Inflammatory macrophage (primary cell): ENCODE results near the gene NXPH2.

ENCODE experiments used
- DNase-seq, 2 donors: peaks; one replicate each; pipeline ENCODE4 v3.0.0-alpha.2; 2020 to 2022

Gene NXPH2

GRCh38 chr2:138633049-138633448 is 147.1 kb downstream of the NXPH2 start:
- DNase-seq = no peak

GRCh38 chr2:138632066-138632620 is 148.0 kb downstream of the NXPH2 start:
- no peak for DNase-seq

- DNase-seq = no peak
Measured at GRCh38 chr2:138630164-138630563, 150.0 kb downstream of the NXPH2 start.

GRCh38 chr2:138626148-138626547 is 154.0 kb downstream of the NXPH2 start:
- peak; percentile 9 to 13 for DNase-seq

- no peak for DNase-seq
Measured at GRCh38 chr2:138622613-138623012, 157.6 kb downstream of the NXPH2 start.

GRCh38 chr2:138621139-138621538 is 159.1 kb downstream of the NXPH2 start:
- DNase-seq = no peak

- DNase-seq = no peak
Measured at GRCh38 chr2:138620431-138620830, 159.8 kb downstream of the NXPH2 start.
